Measurements from ENCODE around the gene PHLDA2. TPM values are rescaled to one million over a fixed set of nuclear protein-coding genes. Genes with fewer than 3 reads are reported as not detected.

The PHLDA2 gene, protein sequence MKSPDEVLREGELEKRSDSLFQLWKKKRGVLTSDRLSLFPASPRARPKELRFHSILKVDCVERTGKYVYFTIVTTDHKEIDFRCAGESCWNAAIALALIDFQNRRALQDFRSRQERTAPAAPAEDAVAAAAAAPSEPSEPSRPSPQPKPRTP
- total RNA-seq, result 10 to 100 TPM in 4 of 6 donors, 1 to 10 TPM in 1, not detected in 1; 8.6 to 38.9 (median 21.0) TPM

GRCh38 chr11:2928605-2929530 lies at the start of gene PHLDA2:
PHLDA2 (minus strand) TSS chr11:2929420; CDS start chr11:2929364, 56 bp downstream.
- ATAC-seq (ENCODE audit: low FRiP score in 2 of 2) (peak in 1 of 2 donors; percentile 50), DNase-seq (peak; percentile 63 to 93)
- H3K27ac ChIP-seq, result peak within 1 kb of the TSS; percentile 61 to 85 (median 75)
- TF ChIP-seq, protein P1, sequence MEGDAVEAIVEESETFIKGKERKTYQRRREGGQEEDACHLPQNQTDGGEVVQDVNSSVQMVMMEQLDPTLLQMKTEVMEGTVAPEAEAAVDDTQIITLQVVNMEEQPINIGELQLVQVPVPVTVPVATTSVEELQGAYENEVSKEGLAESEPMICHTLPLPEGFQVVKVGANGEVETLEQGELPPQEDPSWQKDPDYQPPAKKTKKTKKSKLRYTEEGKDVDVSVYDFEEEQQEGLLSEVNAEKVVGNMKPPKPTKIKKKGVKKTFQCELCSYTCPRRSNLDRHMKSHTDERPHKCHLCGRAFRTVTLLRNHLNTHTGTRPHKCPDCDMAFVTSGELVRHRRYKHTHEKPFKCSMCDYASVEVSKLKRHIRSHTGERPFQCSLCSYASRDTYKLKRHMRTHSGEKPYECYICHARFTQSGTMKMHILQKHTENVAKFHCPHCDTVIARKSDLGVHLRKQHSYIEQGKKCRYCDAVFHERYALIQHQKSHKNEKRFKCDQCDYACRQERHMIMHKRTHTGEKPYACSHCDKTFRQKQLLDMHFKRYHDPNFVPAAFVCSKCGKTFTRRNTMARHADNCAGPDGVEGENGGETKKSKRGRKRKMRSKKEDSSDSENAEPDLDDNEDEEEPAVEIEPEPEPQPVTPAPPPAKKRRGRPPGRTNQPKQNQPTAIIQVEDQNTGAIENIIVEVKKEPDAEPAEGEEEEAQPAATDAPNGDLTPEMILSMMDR (IDR thresholded peaks at IDR 0.05), result peak in 4 of 6 experiments; percentile 16 to 59 (median 43)
- TF ChIP-seq POLR2AphosphoS5 (IDR thresholded peaks at IDR 0.05) (peak; percentile 44 to 78), POLR2A (IDR thresholded peaks at IDR 0.05) (peak in 3 of 4 donors; percentile 55 to 83 (median 67)), EP300 (IDR thresholded peaks at IDR 0.05) (no peak)
- WGBS, 2 donors, result 2% methylated on average over 38 to 43 of the region's 113 CpGs
- peak within 1 kb of the TSS; percentile 55 to 65 (median 62) for H3K4me3 ChIP-seq
- peaks cover 0 to 13% (median 0%) of the 10 kb centered on the region in 4 donors for H3K27me3 ChIP-seq
- H3K36me3 ChIP-seq, result no peaks in the 10 kb centered on the region
- peaks cover 29 to 52% (median 35%) of the 10 kb centered on the region in 4 donors for H3K4me1 ChIP-seq
- no peaks in the 10 kb centered on the region for H3K9me3 ChIP-seq

GRCh38 chr11:2977113-2977512 lies 47.9 kb upstream of the PHLDA2 start:
- H3K36me3 ChIP-seq, result peaks cover 14 to 74% (median 58%) of the 10 kb centered on the region in 4 donors
- no peak for DNase-seq
- 71 to 84% methylated on average over 7 of the region's 7 CpGs for WGBS, 2 donors

GRCh38 chr11:2976294-2977063 lies 47.3 kb upstream of the PHLDA2 start:
- Histone ChIP-seq H3K27me3 (no peaks in the 10 kb centered on the region), H3K4me3 (no peak overlapping the region), H3K27ac (no peak overlapping the region), H3K4me1 (no peaks in the 10 kb centered on the region), H3K9me3 (no peaks in the 10 kb centered on the region), H3K36me3 (peaks cover 18 to 80% (median 64%) of the 10 kb centered on the region in 4 donors)
- DNase-seq (no peak), ATAC-seq (ENCODE audit: low FRiP score in 2 of 2) (no peak)
- 89 to 92% methylated on average over 6 of the region's 6 CpGs for WGBS, 2 donors
- TF ChIP-seq POLR2A (IDR thresholded peaks at IDR 0.05), result no peak
- TF ChIP-seq, protein P1 (IDR thresholded peaks at IDR 0.05), result no peak
- no peak for TF ChIP-seq EP300 (IDR thresholded peaks at IDR 0.05)

More at GRCh38 chr11:2977113-2977512, 47.9 kb upstream of the PHLDA2 start:
- ATAC-seq (ENCODE audit: low FRiP score in 2 of 2), result no peak
- no peaks in the 10 kb centered on the region for H3K27me3 ChIP-seq
- TF ChIP-seq POLR2AphosphoS5 (IDR thresholded peaks at IDR 0.05) (no peak), POLR2A (IDR thresholded peaks at IDR 0.05) (no peak), EP300 (IDR thresholded peaks at IDR 0.05) (no peak)
- TF ChIP-seq, protein P1 (IDR thresholded peaks at IDR 0.05), result no peak
- no peak overlapping the region for H3K4me3 ChIP-seq
- H3K27ac ChIP-seq, result no peak overlapping the region
- peaks cover under 1 to 6% (median 5%) of the 10 kb centered on the region in 4 donors for H3K4me1 ChIP-seq
- H3K9me3 ChIP-seq, result no peaks in the 10 kb centered on the region

DNA sequence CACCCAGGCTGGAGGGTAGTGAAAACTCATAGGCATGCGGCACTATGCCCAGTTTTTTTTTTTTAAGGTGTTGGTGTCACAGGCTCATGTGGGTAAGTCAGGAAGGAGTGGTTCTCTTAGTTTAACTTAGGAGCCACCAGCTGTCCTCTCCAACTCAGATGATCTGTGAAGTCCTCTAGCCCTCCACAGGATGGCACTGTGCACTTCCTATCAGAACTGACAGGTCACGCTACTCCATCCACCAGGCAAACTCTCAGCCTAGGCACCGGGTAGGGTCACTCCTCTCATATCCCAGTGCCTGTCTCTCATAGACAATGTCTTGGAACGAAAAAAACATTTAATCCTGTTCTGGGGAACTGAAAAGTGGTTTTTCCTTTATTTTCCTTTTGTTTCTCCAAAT lies 46.4 kb upstream of the PHLDA2 start:
- DNase-seq (no peak), ATAC-seq (ENCODE audit: low FRiP score in 2 of 2) (peak in 1 of 2 donors; percentile 45)
- no peak for TF ChIP-seq POLR2AphosphoS5 (IDR thresholded peaks at IDR 0.05)
- TF ChIP-seq, protein P1 (IDR thresholded peaks at IDR 0.05), result peak in 2 of 6 experiments; percentile 38 to 42
- Histone ChIP-seq H3K4me3 (no peak overlapping the region), H3K4me1 (no peaks in the 10 kb centered on the region), H3K9me3 (no peaks in the 10 kb centered on the region), H3K27ac (no peak overlapping the region), H3K36me3 (peaks cover 18 to 89% (median 72%) of the 10 kb centered on the region in 4 donors), H3K27me3 (no peaks in the 10 kb centered on the region)
- WGBS, 2 donors, result 89 to 95% methylated on average over 4 of the region's 4 CpGs

Measured in upper lobe of left lung (tissue), 6 donors.